ENCODE results near the gene LRRFIP2.
"Not testable (repeated sequence)": the region's sequence is repeated elsewhere in the genome, so short reads cannot be mapped to it uniquely, and the experiment has no call there.

DNA sequence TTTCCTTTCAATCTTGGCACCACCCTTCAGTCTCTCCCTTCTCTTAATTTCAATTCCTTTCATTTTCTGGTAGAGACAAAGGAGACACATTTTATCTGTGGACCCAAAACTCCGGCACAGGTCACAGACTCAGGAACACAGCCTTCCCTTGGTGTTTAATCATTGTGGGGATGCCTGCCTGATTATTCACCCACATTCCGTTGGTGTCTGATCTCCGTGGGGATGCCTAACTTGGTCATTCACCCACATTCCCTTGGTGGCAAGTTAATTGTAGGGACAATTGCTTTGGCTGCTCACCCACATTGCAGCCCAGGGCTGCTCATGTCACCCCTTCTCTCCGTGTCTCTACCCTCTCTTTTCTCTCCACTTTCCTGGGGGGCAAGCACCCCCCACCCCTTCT, 31.7 kb upstream of the LRRFIP2 start:
- TF ChIP-seq, protein P1, sequence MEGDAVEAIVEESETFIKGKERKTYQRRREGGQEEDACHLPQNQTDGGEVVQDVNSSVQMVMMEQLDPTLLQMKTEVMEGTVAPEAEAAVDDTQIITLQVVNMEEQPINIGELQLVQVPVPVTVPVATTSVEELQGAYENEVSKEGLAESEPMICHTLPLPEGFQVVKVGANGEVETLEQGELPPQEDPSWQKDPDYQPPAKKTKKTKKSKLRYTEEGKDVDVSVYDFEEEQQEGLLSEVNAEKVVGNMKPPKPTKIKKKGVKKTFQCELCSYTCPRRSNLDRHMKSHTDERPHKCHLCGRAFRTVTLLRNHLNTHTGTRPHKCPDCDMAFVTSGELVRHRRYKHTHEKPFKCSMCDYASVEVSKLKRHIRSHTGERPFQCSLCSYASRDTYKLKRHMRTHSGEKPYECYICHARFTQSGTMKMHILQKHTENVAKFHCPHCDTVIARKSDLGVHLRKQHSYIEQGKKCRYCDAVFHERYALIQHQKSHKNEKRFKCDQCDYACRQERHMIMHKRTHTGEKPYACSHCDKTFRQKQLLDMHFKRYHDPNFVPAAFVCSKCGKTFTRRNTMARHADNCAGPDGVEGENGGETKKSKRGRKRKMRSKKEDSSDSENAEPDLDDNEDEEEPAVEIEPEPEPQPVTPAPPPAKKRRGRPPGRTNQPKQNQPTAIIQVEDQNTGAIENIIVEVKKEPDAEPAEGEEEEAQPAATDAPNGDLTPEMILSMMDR (IDR thresholded peaks at IDR 0.05), result not testable (repeated sequence)
- not testable (repeated sequence) for TF ChIP-seq POLR2A, POLR2AphosphoS5 (IDR thresholded peaks at IDR 0.05)

Data from upper lobe of left lung (tissue), 4 donors.